Liver (tissue), 3 donors: ENCODE data around the gene FOXO1.

Source experiments
- CTCF ChIP-seq: fragments of 150-350 bp; IDR thresholded peaks from 2 replicates; pipeline ENCODE4 v1.5.1; 2017; ENCODE audit warnings: improper control_type of control experiment, low read depth, low read length; ENCODE audit not compliant: missing input control
- FOXA1 ChIP-seq: IDR thresholded peaks from 2 replicates; pipeline ENCODE4 v1.6.1; 2016; ENCODE audit warnings: antibody characterized with exemption
- HNF4A ChIP-seq, 2 donors: conservative IDR thresholded peaks; 2 replicates each; pipeline ENCODE4 v1.6.1; 2016; ENCODE audit warnings: antibody characterized with exemption in 2 of 2, mild to moderate bottlenecking in 2 of 2
- JUND ChIP-seq, 2 donors: IDR thresholded peaks; 2 replicates each; pipeline ENCODE4 v1.6.1; 2016; ENCODE audit warnings: antibody characterized with exemption in 2 of 2
- RAD21 ChIP-seq, 2 donors: IDR thresholded peaks; 2 replicates each; pipeline ENCODE4 v1.6.1; 2016; ENCODE audit warnings: antibody characterized with exemption in 2 of 2, mild to moderate bottlenecking in 2 of 2
- REST ChIP-seq: IDR thresholded peaks from 2 replicates; pipeline ENCODE4 v1.6.1; 2016; ENCODE audit warnings: antibody characterized with exemption, mild to moderate bottlenecking
- SP1 ChIP-seq: IDR thresholded peaks from 2 replicates; pipeline ENCODE4 v1.6.1; 2018; ENCODE audit warnings: antibody characterized with exemption, mild to moderate bottlenecking
- TAF1 ChIP-seq: conservative IDR thresholded peaks from 2 replicates; pipeline ENCODE4 v1.6.1; 2016; ENCODE audit warnings: antibody characterized with exemption, mild to moderate bottlenecking
- TF ChIP-seq, protein P1 (sequence below): IDR thresholded peaks from 2 replicates; pipeline ENCODE4 v1.6.1; 2016; ENCODE audit warnings: antibody characterized with exemption
- TF ChIP-seq, protein P2 (sequence below): IDR thresholded peaks from 2 replicates; pipeline ENCODE4 v1.6.1; 2016; ENCODE audit warnings: antibody characterized with exemption
- TF ChIP-seq, protein P3 (sequence below): IDR thresholded peaks from 2 replicates; pipeline ENCODE4 v1.6.1; 2016; ENCODE audit warnings: antibody characterized with exemption
- donor health status: healthy.
- donor health status: healthy.

DNA sequence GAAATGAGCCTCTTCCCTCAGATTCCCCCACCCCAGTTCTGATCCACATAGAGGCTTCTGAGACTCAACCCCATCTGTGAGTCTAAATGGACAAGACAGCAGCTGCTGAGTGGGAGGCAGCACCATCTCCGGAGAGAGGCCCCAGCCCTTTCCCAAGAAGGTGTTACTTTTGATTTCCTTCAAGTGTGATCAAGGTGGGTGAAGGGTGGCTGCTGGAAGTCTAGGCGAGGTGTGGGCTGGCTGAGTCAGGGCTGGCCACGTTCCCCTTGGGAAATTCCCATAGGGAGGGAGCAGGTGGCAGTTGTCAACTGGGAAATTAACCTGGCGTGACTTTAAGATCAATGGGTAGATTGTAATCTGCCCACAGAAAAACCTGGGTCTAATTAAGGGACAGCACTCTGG is 148.0 kb downstream of the FOXO1 start:
- TF ChIP-seq, protein P1, sequence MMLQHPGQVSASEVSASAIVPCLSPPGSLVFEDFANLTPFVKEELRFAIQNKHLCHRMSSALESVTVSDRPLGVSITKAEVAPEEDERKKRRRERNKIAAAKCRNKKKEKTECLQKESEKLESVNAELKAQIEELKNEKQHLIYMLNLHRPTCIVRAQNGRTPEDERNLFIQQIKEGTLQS: no peak
- TF ChIP-seq, protein P2, sequence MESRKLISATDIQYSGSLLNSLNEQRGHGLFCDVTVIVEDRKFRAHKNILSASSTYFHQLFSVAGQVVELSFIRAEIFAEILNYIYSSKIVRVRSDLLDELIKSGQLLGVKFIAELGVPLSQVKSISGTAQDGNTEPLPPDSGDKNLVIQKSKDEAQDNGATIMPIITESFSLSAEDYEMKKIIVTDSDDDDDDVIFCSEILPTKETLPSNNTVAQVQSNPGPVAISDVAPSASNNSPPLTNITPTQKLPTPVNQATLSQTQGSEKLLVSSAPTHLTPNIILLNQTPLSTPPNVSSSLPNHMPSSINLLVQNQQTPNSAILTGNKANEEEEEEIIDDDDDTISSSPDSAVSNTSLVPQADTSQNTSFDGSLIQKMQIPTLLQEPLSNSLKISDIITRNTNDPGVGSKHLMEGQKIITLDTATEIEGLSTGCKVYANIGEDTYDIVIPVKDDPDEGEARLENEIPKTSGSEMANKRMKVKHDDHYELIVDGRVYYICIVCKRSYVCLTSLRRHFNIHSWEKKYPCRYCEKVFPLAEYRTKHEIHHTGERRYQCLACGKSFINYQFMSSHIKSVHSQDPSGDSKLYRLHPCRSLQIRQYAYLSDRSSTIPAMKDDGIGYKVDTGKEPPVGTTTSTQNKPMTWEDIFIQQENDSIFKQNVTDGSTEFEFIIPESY: no peak
- TF ChIP-seq, protein P3, sequence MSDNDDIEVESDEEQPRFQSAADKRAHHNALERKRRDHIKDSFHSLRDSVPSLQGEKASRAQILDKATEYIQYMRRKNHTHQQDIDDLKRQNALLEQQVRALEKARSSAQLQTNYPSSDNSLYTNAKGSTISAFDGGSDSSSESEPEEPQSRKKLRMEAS: no peak
- TF ChIP-seq CTCF (no peak), RAD21 (IDR thresholded peaks at IDR 0.05) (no peak), TAF1 (no peak), FOXA1 (no peak), JUND (IDR thresholded peaks at IDR 0.05) (no peak), HNF4A (conservative IDR thresholded peaks at IDR 0.05) (no peak), SP1 (no peak), REST (no peak)
